Astrocyte (in vitro differentiated cells and primary cell): ENCODE results near the gene MAP3K14. TPM values are rescaled to one million over a fixed set of nuclear protein-coding genes. Genes with fewer than 3 reads are reported as not detected.

ENCODE experiments used
- DNase-seq: peaks from one replicate; pipeline ENCODE4 v3.0.0-alpha.2; 2010; ENCODE audit warnings: low read depth
- FAIRE-seq: peaks from 2 replicates; lab custom pipeline; 2011; peaks lifted over from hg19 to GRCh38; lab: Jason Lieb, UNC
- H2AFZ ChIP-seq: 2 replicates; pipeline ENCODE4 v1.6.0; 2012; ENCODE audit warnings: low read depth, low read length, inconsistent platforms
- H3K27ac ChIP-seq: 2 replicates; pipeline ENCODE4 v1.5.1; 2011; ENCODE audit warnings: low read depth, low read length, inconsistent platforms
- H3K27me3 ChIP-seq: 2 replicates; pipeline ENCODE4 v1.6.0; 2011; ENCODE audit warnings: low read length, inconsistent platforms; ENCODE audit not compliant: insufficient read depth
- H3K36me3 ChIP-seq: 2 replicates; pipeline ENCODE4 v1.5.1; 2011; ENCODE audit warnings: low read length, inconsistent platforms; ENCODE audit not compliant: insufficient read depth
- H3K4me1 ChIP-seq: 2 replicates; pipeline ENCODE4 v1.5.1; 2011; ENCODE audit warnings: low read length, inconsistent platforms; ENCODE audit not compliant: insufficient read depth
- H3K4me2 ChIP-seq: 2 replicates; pipeline ENCODE4 v1.6.0; 2012; ENCODE audit warnings: low read length, inconsistent platforms
- H3K4me3 ChIP-seq: 2 replicates; pipeline ENCODE4 v1.5.1; 2011; ENCODE audit warnings: low read depth, mild to moderate bottlenecking, low read length, inconsistent platforms; ENCODE audit not compliant: insufficient read depth
- H3K79me2 ChIP-seq: 2 replicates; pipeline ENCODE4 v1.6.0; 2012; ENCODE audit warnings: mild to moderate bottlenecking, low read length, inconsistent platforms; ENCODE audit not compliant: insufficient read depth
- H3K9ac ChIP-seq: 2 replicates; pipeline ENCODE4 v1.6.0; 2012; ENCODE audit warnings: mild to moderate bottlenecking, low read length, inconsistent platforms
- H3K9me3 ChIP-seq: 2 replicates; pipeline ENCODE4 v1.5.1; 2012; ENCODE audit warnings: low read depth, mild to moderate bottlenecking, low read length, inconsistent platforms; ENCODE audit not compliant: insufficient read depth
- H4K20me1 ChIP-seq: 2 replicates; pipeline ENCODE4 v1.6.0; 2012; ENCODE audit warnings: low read length, inconsistent platforms; ENCODE audit not compliant: insufficient read depth
- H3K27ac Mint-ChIP-seq: one replicate; pipeline ENCODE4 v1.8.0; 2021; ENCODE audit warnings: mild to moderate bottlenecking, mixed read lengths; ENCODE audit not compliant: unreplicated experiment
- H3K27me3 Mint-ChIP-seq: one replicate; pipeline ENCODE4 v1.8.0; 2021; ENCODE audit warnings: low read depth, mixed read lengths; ENCODE audit not compliant: unreplicated experiment
- H3K36me3 Mint-ChIP-seq: one replicate; pipeline ENCODE4 v1.8.0; 2021; ENCODE audit warnings: low read depth, mixed read lengths; ENCODE audit not compliant: unreplicated experiment
- H3K4me1 Mint-ChIP-seq: one replicate; pipeline ENCODE4 v1.8.0; 2021; ENCODE audit warnings: low read depth, mixed read lengths; ENCODE audit not compliant: unreplicated experiment
- H3K4me3 Mint-ChIP-seq: one replicate; pipeline ENCODE4 v1.8.0; 2021; ENCODE audit warnings: mild to moderate bottlenecking, moderate library complexity, mixed read lengths; ENCODE audit not compliant: unreplicated experiment
- H3K9me3 Mint-ChIP-seq: one replicate; pipeline ENCODE4 v1.8.0; 2021; ENCODE audit warnings: mild to moderate bottlenecking, mixed read lengths; ENCODE audit not compliant: unreplicated experiment
- CTCF ChIP-seq: IDR thresholded peaks from 2 replicates; pipeline ENCODE4 v1.5.1; 2011; ENCODE audit warnings: low read depth, mild to moderate bottlenecking, inconsistent platforms, low read length, moderate library complexity; ENCODE audit not compliant: insufficient read depth
- EZH2 ChIP-seq: IDR thresholded peaks from 2 replicates; pipeline ENCODE4 v1.6.1; 2012; ENCODE audit warnings: mild to moderate bottlenecking, low read length, inconsistent platforms; ENCODE audit not compliant: insufficient read depth
- total RNA-seq: library from RNA; stranded (reverse); gene quantifications from 2 replicates; pipeline ENCODE4 v1.2.1, GENCODE V29; 2021

MAP3K14 gene
- total RNA-seq, 1 donor from 2014 or later, result 10.8 TPM

DNA sequence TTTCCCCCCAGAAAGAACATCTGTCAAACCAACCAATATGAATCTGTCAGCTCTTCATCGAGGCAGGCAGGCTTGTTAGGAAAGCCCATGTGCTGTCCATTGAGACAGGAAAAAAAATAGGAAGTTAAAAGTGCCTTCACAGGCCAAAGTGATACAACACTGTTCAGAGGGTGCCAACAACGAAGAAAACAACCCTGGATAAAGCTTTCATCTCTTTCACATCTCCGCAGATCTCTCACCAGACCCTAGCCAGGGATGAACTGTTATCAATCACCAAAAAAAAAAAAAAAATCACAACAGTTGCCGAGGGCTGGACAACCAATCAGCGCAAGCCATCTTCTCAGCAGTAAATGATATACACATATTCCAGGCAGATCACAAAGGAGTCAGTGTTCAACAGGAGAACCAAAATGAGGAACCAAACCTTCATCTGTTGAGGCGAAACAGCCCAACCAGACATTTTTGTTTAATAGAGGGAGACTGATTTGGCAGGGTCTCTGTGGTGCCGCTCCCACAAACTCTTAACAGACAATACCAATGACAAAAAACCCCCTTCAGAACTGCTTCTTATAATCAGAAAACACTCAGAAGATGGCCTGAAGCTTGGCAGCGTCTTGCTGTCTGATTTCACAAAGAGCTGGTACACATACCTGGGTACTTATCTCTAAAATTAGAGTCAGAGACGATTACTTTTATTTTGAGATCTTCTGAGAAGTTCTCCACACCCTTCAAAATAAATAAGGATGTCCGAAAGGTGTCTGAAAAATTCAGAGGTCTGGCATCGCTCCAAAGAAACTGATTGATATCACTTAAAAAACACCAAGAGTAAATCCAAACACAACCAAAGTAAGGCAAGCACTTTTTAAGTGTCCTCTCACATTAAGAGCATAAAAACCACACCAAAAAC lies 1.8 kb downstream of the MAP3K14 start:
- no peaks in the 10 kb centered on the region for H3K27me3 ChIP-seq
- Mint-ChIP-seq H3K4me3 (peak overlapping the region; percentile 91), H3K9me3 (no peaks in the 10 kb centered on the region), H3K4me1 (peaks cover 71% of the 10 kb centered on the region), H3K27me3 (no peaks in the 10 kb centered on the region), H3K36me3 (peaks cover 3% of the 10 kb centered on the region), H3K27ac (peak overlapping the region; percentile 2)
- peaks cover 65% of the 10 kb centered on the region for H3K79me2 ChIP-seq
- H2AFZ ChIP-seq, result no peak overlapping the region
- no peak overlapping the region for H3K27ac ChIP-seq
- FAIRE-seq (no peak), DNase-seq (no peak)
- H3K4me3 ChIP-seq, result peak overlapping the region; percentile 80
- peaks cover 66% of the 10 kb centered on the region for H3K4me1 ChIP-seq
- TF ChIP-seq EZH2 (no peak), CTCF (no peak)
- H3K36me3 ChIP-seq, result no peaks in the 10 kb centered on the region
- H3K9me3 ChIP-seq, result no peaks in the 10 kb centered on the region
- peaks cover 62% of the 10 kb centered on the region for H4K20me1 ChIP-seq
- H3K4me2 ChIP-seq, result peak overlapping the region; percentile 94
- H3K9ac ChIP-seq, result peak overlapping the region; percentile 86

GRCh38 chr17:45313996-45314740 lies 2.7 kb downstream of the MAP3K14 start:
- Histone ChIP-seq H3K4me2 (peak overlapping the region; percentile 94), H3K36me3 (no peaks in the 10 kb centered on the region), H3K79me2 (peaks cover 72% of the 10 kb centered on the region), H4K20me1 (peaks cover 68% of the 10 kb centered on the region), H3K27me3 (no peaks in the 10 kb centered on the region), H3K4me3 (peak overlapping the region; percentile 80), H3K9me3 (no peaks in the 10 kb centered on the region), H3K9ac (peak overlapping the region; percentile 86), H3K4me1 (peaks cover 58% of the 10 kb centered on the region), H3K27ac (no peak overlapping the region), H2AFZ (no peak overlapping the region)
- no peak for TF ChIP-seq CTCF
- no peak for TF ChIP-seq EZH2
- Mint-ChIP-seq H3K4me1 (peaks cover 63% of the 10 kb centered on the region), H3K4me3 (peak overlapping the region; percentile 91), H3K9me3 (no peaks in the 10 kb centered on the region), H3K27me3 (no peaks in the 10 kb centered on the region), H3K36me3 (peaks cover 9% of the 10 kb centered on the region), H3K27ac (no peak overlapping the region)
- FAIRE-seq, result no peak
- DNase-seq, result no peak
